Right cardiac atrium (tissue), 5 donors: Measurements from ENCODE around the gene HOXA4. TPM values are rescaled to one million over a fixed set of nuclear protein-coding genes. Genes with fewer than 3 reads are reported as not detected.

Experiments
- ATAC-seq, 2 donors: fragments of 200-7000 bp; cut with Tn5 transposase; one replicate each; pipeline versions ENCODE4 v1.8.0 to v1.9.1; 2020; ENCODE audit warnings: moderate library complexity in 2 of 2, mild to moderate bottlenecking in 1 of 2
- DNase-seq, 3 donors: peaks; one replicate each; pipeline ENCODE4 v3.0.0-alpha.2; 2020
- H3K27ac ChIP-seq: one replicate; pipeline ENCODE4 v1.5.1; 2013; ENCODE audit warnings: mild to moderate bottlenecking, low read length, control low read depth, moderate library complexity
- H3K27me3 ChIP-seq: one replicate; pipeline ENCODE4 v1.6.1; 2013; ENCODE audit not compliant: control insufficient read depth, insufficient read depth
- H3K4me1 ChIP-seq: one replicate; pipeline ENCODE4 v1.6.1; 2013; ENCODE audit warnings: low read length; ENCODE audit not compliant: control insufficient read depth, insufficient read depth
- H3K4me3 ChIP-seq: one replicate; pipeline ENCODE4 v1.5.1; 2013; ENCODE audit warnings: low read length, control low read depth
- H3K9me3 ChIP-seq: one replicate; pipeline ENCODE4 v1.6.1; 2013; ENCODE audit warnings: low read length; ENCODE audit not compliant: control insufficient read depth
- WGBS: extraction: QIAGEN DNeasy Blood & Tissue Kit; methylation state at CpG from one replicate; pipeline ENCODE4 v1.1.7; 2013; 5-methylcytosine and 5-hydroxymethylcytosine counted together
- intact Hi-C, 4 donors: fragments of 100-400 bp; cut with DNase I; formaldehyde crosslinking; loops; one replicate each; pipeline versions ENCODE4 v1.11.0 to v1.14.0; 2022 to 2023
- polyA plus RNA-seq: library from polyadenylated mRNA; stranded (reverse); fragments of 200-250 nt; gene quantifications from one replicate; pipeline ENCODE4 v1.2.3, GENCODE V29; 2013
- total RNA-seq, 4 donors: library from RNA; stranded (reverse); fragmentation: NEBNext Ultra II Directional; extraction: Animal tissue kit (Norgen Biotek cat#: 25700); gene quantifications; one replicate each; pipeline ENCODE4 v1.2.1, GENCODE V29; 2021
- donor health status: healthy with polysubstance abuse.
- donor health status: DM: no; HTN: yes; CAD: no.
- donor health status: DM: no; HTN: no; CAD: no.
- donor health status: DM: no; HTN: yes; CAD: no; lungs with severe emphysema.
- donor health status: DM: yes; HTN: yes; CAD: no.

Gene HOXA4
- total and polyA plus RNA-seq, 5 donors: 0.12 to 3.3 (median 1.9) TPM

DNA sequence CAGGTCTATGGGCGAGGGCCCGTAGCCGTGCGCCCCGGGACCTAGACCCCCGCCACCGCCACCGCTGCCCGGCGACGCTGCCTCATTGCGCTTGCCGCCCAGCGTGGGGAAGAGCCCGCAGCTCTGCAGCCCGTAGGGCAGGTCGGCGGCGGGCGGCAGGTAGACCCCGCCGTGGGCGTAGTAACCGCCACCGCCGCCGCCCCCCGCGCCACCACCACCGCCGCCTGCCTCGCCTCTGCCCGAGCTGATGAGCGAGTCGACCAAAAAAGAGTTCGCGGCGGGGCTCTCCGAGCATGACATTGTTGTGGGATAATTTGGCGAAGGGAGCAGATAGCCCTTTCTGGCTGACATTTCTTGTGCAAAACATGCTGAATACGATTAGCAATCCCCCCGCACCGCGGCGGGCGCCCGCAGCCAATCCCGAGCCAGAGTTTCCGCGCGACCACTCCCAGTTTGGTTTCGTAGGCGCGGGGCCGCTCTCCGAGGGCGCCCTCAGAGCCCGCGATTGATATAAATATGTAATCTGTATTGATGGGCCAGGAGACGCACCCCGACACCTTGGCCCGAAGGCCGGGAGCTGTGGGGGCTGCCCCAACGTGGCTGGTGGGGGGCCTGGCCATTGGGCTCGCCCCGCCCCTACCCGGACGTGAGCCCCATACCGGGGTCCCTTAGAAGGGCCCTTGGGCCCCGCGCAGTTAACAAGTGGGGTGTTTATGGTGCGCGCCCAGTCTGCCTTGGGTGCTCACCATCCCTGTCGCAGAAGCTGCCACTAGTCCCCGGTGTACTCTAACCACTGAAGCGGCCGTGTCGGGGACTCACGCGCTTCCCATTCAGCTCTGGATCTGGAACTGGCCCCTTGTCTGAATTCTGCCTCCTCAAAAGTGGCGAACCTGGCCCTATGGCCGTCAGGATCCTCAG lies 43.7 kb upstream of the HOXA4 start, which contains the start of gene HOXA10:
TSS of gene HOXA10 (minus strand) at position 365 of the 918 bp plus-strand sequence. CDS start at position 351, 14 bp downstream.
- WGBS: 6% methylated on average over 82 of the region's 82 CpGs
- H3K27me3 ChIP-seq: peaks cover 5% of the 10 kb centered on the region
- DNase-seq (peak in 2 of 3 donors; percentile 43 to 44), ATAC-seq (no peak)
- peak within 1 kb of the TSS; percentile 29 for H3K4me3 ChIP-seq
- intact Hi-C loops: no loop called here
- H3K27ac ChIP-seq: no peak within 1 kb of the TSS
- no peaks in the 10 kb centered on the region for H3K9me3 ChIP-seq
- no peaks in the 10 kb centered on the region for H3K4me1 ChIP-seq

DNA sequence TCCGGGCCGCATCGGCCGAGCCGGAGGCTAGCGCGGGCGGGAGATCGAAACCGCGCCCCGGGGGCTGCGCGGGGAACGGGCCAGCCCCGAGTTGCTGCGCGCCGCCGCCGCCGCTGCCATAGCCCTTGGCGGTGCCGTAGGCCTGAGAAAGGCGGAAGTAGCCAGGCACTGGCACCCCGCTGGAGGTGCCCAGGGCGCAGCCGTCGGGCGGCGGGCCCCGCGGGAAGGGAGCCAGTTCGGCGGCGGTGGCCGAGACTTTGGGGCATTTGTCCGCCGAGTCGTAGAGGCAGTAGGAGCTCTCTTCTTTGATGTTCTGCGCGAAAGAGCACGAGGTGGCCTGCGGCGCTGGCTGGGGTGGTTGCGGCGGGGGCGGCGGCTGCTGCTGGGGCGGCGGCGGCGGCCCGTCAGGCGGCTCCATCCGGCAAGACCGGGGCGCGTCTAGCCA lies 43.0 kb upstream of the HOXA4 start:
- intact Hi-C loops: no loop called here
- DNase-seq (peak in 2 of 3 donors; percentile 62 to 67), ATAC-seq (no peak)
- Histone ChIP-seq H3K4me3 (peak overlapping the region; percentile 29), H3K27ac (no peak overlapping the region), H3K27me3 (peaks cover 5% of the 10 kb centered on the region), H3K9me3 (no peaks in the 10 kb centered on the region), H3K4me1 (no peaks in the 10 kb centered on the region)
- WGBS: 1% methylated on average over 59 of the region's 59 CpGs

DNA sequence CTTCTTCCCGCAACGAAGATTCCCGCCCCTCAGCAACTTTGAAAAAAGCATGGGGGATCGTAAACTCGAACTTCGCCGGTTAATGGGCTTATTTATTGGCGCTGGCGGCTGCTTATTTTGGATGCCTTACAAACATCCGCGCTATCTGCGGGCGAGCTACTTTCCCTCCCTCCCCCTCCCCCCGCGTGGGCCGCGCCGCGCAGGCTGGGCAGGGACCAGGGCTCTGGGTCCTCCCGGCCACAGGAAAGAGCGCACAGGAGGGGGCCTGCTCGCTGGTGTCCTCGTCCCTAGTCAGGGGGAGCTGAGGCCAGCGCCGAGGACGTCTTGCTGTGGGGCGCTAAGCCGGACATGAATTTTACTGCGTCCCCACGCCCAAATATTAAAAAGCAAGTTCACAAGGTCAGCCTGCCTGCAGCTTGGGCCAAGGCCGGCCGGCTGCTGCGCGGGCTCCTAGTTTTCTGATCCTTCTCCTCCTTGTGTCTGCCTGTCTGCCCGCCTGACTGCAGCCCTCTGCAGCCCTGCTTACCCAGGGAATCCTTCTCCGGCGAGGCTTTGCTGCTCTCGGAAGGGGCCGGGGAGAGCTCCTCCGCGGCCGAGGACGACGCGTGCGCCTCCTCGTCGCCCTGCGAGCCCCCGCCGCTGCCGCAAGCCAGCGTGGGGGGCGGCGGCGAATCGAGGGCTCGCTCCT lies 42.4 kb upstream of the HOXA4 start:
- Histone ChIP-seq H3K27me3 (peaks cover 5% of the 10 kb centered on the region), H3K4me1 (no peaks in the 10 kb centered on the region)
- intact Hi-C loops: no loop called here

DNA sequence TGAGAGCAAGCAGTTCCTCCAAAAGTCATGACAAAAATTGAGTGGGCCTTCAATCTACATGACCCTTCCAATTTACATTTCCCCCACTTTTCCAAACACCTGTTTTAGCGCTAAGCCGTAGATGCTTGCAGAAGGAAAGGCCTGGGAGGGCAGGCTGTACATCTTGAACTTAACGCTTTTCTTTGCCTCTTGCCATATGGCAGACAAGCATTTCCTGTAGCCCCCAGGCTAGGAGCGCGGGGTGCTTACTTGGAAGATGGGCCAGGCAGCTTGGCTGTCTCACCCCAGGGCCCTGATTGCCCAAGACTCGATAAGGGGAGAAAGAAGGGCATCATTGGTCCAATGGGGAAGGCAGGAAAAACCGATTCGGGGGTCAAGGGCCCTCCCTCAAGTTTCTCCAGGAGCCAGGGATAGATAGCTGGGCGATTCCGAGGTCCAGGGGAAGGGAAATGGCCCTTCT lies 41.8 kb upstream of the HOXA4 start:
- H3K4me3 ChIP-seq: no peak overlapping the region
- no peaks in the 10 kb centered on the region for H3K27me3 ChIP-seq
- WGBS: 10% methylated on average over 10 of the region's 10 CpGs
- DNase-seq: peak in 2 of 3 donors; percentile 4 to 11
- intact Hi-C loops: no loop called here
- H3K4me1 ChIP-seq: no peaks in the 10 kb centered on the region
- ATAC-seq: no peak
- no peaks in the 10 kb centered on the region for H3K9me3 ChIP-seq
- H3K27ac ChIP-seq: no peak overlapping the region

More for the DNA sequence above, 42.4 kb upstream of the HOXA4 start:
- 2% methylated on average over 58 of the region's 58 CpGs for WGBS
- Histone ChIP-seq H3K27ac (no peak overlapping the region), H3K9me3 (no peaks in the 10 kb centered on the region), H3K4me3 (peak overlapping the region; percentile 29)
- ATAC-seq (peak in 1 of 2 donors; percentile 29), DNase-seq (peak in 2 of 3 donors; percentile 50 to 64)

DNA sequence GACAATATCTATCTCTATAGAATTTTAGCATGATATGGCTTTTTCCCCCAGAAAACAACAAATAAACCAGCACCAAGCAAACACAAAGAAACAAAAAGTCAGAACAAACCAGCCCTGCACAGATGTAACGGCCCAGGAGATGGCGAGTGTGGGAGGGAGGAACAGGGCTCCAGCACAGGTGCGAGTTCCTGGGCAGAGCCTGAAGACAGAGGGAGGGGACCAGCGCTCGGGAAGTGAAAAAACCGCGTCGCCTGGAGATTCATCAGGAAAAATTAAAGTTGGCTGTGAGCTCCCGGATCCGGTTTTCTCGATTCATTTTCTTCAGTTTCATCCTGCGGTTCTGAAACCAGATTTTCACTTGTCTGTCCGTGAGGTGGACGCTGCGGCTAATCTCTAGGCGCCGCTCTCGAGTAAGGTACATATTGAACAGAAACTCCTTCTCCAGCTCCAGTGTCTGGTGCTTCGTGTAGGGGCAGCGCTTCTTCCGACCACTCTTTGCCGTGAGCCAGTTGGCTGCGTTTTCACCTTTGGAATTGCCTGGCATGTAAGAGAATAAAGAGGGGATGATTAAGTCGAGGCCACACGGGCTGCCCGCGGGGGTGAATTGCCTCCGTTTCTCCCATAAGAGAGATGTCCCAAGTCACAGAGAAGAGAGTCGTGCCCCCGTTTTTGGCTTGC lies 41.2 kb upstream of the HOXA4 start:
- H3K9me3 ChIP-seq: no peaks in the 10 kb centered on the region
- no peak overlapping the region for H3K27ac ChIP-seq
- ATAC-seq (no peak), DNase-seq (peak in 2 of 3 donors; percentile 8 to 46)
- intact Hi-C loops: no loop called here
- H3K4me1 ChIP-seq: no peaks in the 10 kb centered on the region
- 8% methylated on average over 30 of the region's 30 CpGs for WGBS
- H3K27me3 ChIP-seq: no peaks in the 10 kb centered on the region
- no peak overlapping the region for H3K4me3 ChIP-seq

DNA sequence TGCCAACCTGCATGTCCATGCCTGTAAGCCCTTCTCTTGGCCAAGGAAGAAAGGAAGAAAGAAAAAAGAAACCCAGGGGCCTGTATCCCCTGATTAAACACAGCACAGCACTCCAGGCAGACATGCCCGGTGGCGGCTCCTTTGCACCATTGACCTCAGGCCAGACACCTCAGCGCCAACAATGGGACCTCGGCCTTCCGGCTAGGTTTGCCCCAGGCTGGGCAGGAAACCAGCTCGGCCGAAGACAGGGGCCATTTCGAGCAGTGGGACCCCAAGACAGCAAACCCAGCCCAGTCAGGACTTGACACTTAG lies 40.7 kb upstream of the HOXA4 start:
- H3K27me3 ChIP-seq: no peaks in the 10 kb centered on the region
- H3K9me3 ChIP-seq: no peaks in the 10 kb centered on the region
- H3K27ac ChIP-seq: no peak overlapping the region
- intact Hi-C loops: no loop called here
- no peak overlapping the region for H3K4me3 ChIP-seq
- H3K4me1 ChIP-seq: no peaks in the 10 kb centered on the region
- DNase-seq (peak in 2 of 3 donors; percentile 33), ATAC-seq (no peak)
- 10% methylated on average over 8 of the region's 8 CpGs for WGBS

DNA sequence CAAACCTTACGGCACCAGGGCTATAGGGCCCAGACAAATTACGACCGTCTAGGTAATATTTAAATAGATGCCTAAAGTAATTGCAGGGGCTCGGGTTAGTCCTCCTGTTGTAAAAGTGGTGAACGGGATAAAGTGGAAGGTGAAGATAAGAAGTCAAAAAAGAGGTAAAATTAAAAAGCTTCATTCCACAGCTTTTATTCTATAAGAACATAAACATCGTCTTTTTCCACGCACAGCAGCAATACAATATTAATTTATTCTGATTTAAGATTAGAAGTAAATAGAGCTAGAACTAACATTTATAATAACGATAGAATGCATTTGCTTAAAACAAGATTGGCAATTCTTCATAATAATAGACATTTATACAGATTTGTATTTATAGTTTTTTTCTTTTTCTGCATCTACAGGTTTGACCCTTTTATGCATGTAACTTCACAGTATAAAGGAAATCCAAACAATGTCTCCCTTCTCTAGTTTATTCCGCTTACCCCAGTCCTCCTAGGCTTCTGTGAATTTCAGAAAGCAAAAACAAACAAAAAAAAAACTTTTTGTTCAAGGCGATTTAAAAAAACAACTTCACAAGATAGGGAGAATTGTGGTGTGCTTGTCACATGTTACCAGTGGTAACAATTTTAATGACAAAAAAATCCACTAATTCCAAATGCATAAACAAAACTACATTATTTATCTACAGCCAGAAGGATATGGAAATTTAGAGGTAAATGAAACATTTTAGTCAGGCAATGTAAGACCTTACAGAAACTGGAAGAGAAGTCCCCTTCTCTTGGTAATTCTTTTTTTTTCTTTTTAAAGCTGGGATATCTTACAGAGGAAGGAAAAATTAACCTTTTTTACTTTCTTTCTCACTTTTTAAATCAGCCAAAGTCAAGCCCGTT lies 40.1 kb upstream of the HOXA4 start:
- Histone ChIP-seq H3K27me3 (no peaks in the 10 kb centered on the region), H3K4me1 (no peaks in the 10 kb centered on the region), H3K4me3 (no peak overlapping the region), H3K27ac (no peak overlapping the region), H3K9me3 (no peaks in the 10 kb centered on the region)
- ATAC-seq (no peak), DNase-seq (no peak)
- intact Hi-C loops: no loop called here
- WGBS: 18% methylated on average over 11 of the region's 11 CpGs

DNA sequence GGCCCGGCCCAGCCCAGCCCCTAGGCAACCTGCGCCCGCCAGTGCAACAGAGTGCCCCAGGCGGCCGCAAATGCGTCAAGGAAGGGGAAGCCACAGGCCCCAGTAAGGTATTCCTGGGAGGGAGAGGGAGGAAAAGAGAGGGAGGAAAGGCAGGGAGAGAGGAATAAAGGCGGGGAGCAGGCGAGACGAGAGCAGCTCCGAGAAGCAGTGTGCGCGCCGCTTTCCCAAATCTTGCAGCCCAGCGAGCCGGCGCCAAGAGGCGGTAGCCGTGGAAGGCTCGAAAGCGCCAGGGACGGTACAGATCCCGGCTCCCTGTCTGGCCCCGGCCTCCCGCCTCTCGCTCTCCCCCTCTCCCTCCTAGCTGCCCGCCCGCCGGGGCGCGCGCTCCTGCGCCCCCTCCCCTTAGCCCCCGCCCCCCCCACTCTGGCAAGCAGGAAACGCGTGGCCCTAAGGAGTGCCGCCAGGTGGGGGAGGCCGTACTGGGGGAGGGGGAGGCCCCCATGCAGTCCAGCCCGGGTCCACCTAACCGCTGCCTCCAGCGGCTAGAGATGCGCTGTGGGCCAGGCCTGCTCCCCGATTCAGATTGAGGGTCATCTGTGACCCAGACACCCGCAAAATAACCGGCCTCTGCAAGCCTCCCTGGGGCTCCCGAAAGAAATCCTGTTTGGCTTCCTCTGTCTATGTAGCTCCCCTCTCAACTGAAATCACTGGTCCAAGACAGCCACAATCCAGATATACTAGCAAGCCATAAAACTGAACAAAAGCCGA lies 39.3 kb upstream of the HOXA4 start:
- 2% methylated on average over 45 of the region's 46 CpGs for WGBS
- Histone ChIP-seq H3K4me3 (no peak overlapping the region), H3K27me3 (no peaks in the 10 kb centered on the region), H3K27ac (no peak overlapping the region), H3K4me1 (no peaks in the 10 kb centered on the region), H3K9me3 (no peaks in the 10 kb centered on the region)
- intact Hi-C loops: loop anchor here in 2 of 4 donors (10.0 kb wide), 2 partner anchors 805 to 1285 kb away; no protein-coding TSS in a partner anchor
- DNase-seq (peak in 1 of 3 donors; percentile 14), ATAC-seq (no peak)

DNA sequence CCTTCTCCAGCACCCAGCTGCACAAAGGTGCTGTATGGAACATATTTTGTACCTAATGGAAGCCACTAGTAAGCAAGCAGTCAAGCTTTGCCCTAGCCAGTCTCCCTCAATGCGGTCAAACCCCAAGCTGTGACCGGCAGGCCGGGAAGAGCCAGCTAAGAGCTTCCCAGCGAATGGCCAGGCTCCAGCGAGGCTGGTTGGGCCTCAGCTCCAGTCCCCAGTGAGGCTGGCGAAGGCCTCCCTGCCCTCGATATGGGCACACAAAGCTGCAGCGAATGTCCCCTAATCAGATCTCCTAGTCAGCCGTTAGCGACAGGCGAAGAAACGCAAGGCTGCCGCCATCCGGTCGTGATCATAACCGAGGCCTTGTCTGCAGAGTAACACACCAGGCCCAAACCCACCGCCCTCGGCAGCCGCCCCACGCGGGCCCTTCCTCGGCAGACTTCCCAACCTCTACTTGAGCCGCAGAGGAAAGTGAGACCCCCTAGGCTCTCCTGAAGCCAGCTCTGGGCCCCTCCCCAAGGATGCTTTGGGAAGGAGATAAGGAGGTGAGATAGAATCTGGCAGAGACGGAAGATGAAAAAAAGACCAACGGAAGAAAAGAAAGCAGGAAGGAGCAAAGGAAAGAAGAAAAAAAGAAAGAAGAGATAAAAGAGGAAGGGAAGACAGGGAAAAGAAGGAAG lies 37.8 kb upstream of the HOXA4 start:
- Histone ChIP-seq H3K4me3 (no peak overlapping the region), H3K27me3 (no peaks in the 10 kb centered on the region)
- peak in 2 of 3 donors; percentile 13 to 40 for DNase-seq

More for the DNA sequence above, 37.8 kb upstream of the HOXA4 start:
- no peaks in the 10 kb centered on the region for H3K4me1 ChIP-seq
- intact Hi-C loops: loop anchor here in 2 of 4 donors (10.0 kb wide), 2 partner anchors 804 to 1284 kb away; no protein-coding TSS in a partner anchor
- no peak for ATAC-seq
- WGBS: 24% methylated on average over 25 of the region's 25 CpGs
- H3K27ac ChIP-seq: no peak overlapping the region
- no peaks in the 10 kb centered on the region for H3K9me3 ChIP-seq
